ENCODE data around the gene STX3. TPM values are rescaled to one million over a fixed set of nuclear protein-coding genes. Genes with fewer than 3 reads are reported as not detected.
A peak's percentile ranks its signal among the peaks of the same experiment; 100 is the strongest.

Gene STX3
- total RNA-seq, 4 donors from 2014 or later, result 131 to 156 (median 142) TPM

GRCh38 chr11:59766542-59767224 is 11.5 kb downstream of the STX3 start:
- peak overlapping the region; percentile 33 to 65 (median 64) for H3K27ac ChIP-seq
- H3K4me1 ChIP-seq, result peaks cover 17 to 50% (median 27%) of the 10 kb centered on the region in 4 donors
- in situ Hi-C loops (cut with MboI; ENCODE audit: low pct_ligation_motif_present in 1 of 4, low pct_unique_long_range_greater_than_20kb in 1 of 4, low sequenced_read_pairs in 3 of 4), result no loop called here
- H3K9me3 ChIP-seq, result no peaks in the 10 kb centered on the region
- H3K4me3 ChIP-seq, result no peak overlapping the region
- no peak for TF ChIP-seq POLR2A (IDR thresholded peaks at IDR 0.05)
- TF ChIP-seq EP300 (IDR thresholded peaks at IDR 0.05; ENCODE audit: low read depth), result no peak
- no peak for TF ChIP-seq POLR2AphosphoS5 (IDR thresholded peaks at IDR 0.05)
- TF ChIP-seq CTCF (IDR thresholded peaks at IDR 0.05), result no peak
- WGBS, 2 donors (ENCODE audit: low coverage in 1 of 2), result 74 to 86% methylated on average over 4 to 6 of the region's 6 CpGs
- peaks cover 0 to 4% (median 0%) of the 10 kb centered on the region in 4 donors for H3K36me3 ChIP-seq
- H3K27me3 ChIP-seq, result no peaks in the 10 kb centered on the region
- no peak for DNase-seq
- intact Hi-C loops (cut with DNase I; ENCODE audit: low total_unique reads), result no loop called here

GRCh38 chr11:59767225-59767611 is 12.0 kb downstream of the STX3 start:
- peaks cover 17 to 48% (median 27%) of the 10 kb centered on the region in 4 donors for H3K4me1 ChIP-seq
- H3K27ac ChIP-seq, result peak overlapping the region; percentile 23 to 64 (median 28)
- H3K36me3 ChIP-seq, result peaks cover 0 to 4% (median 0%) of the 10 kb centered on the region in 4 donors
- no peak for TF ChIP-seq POLR2A (IDR thresholded peaks at IDR 0.05)
- no peak for TF ChIP-seq CTCF (IDR thresholded peaks at IDR 0.05)
- intact Hi-C loops (cut with DNase I; ENCODE audit: low total_unique reads) (no loop called here), in situ Hi-C loops (cut with MboI; ENCODE audit: low pct_ligation_motif_present in 1 of 4, low pct_unique_long_range_greater_than_20kb in 1 of 4, low sequenced_read_pairs in 3 of 4) (no loop called here)
- no peak overlapping the region for H3K4me3 ChIP-seq
- no peaks in the 10 kb centered on the region for H3K9me3 ChIP-seq
- no peak for DNase-seq
- WGBS, 2 donors (ENCODE audit: low coverage in 1 of 2), result 24% methylated on average over 1 of the region's 1 CpG; no CpG with 5 or more reads in 1 of the 2 donors
- no peaks in the 10 kb centered on the region for H3K27me3 ChIP-seq

- no peak overlapping the region for H3K4me3 ChIP-seq
- TF ChIP-seq CTCF (IDR thresholded peaks at IDR 0.05) (no peak), POLR2AphosphoS5 (IDR thresholded peaks at IDR 0.05) (no peak), EP300 (IDR thresholded peaks at IDR 0.05; ENCODE audit: low read depth) (no peak), POLR2A (IDR thresholded peaks at IDR 0.05) (no peak)
- H3K36me3 ChIP-seq, result peaks cover 0 to 6% (median 0%) of the 10 kb centered on the region in 4 donors
- DNase-seq, result no peak
- H3K27me3 ChIP-seq, result no peaks in the 10 kb centered on the region
- peaks cover 17 to 42% (median 27%) of the 10 kb centered on the region in 4 donors for H3K4me1 ChIP-seq
- in situ Hi-C loops (cut with MboI; ENCODE audit: low pct_ligation_motif_present in 1 of 4, low pct_unique_long_range_greater_than_20kb in 1 of 4, low sequenced_read_pairs in 3 of 4) (no loop called here), intact Hi-C loops (cut with DNase I; ENCODE audit: low total_unique reads) (no loop called here)
- WGBS, 2 donors (ENCODE audit: low coverage in 1 of 2), result 63 to 78% methylated on average over 4 to 7 of the region's 7 CpGs
- H3K27ac ChIP-seq, result no peak overlapping the region
- no peaks in the 10 kb centered on the region for H3K9me3 ChIP-seq
Observed at GRCh38 chr11:59769111-59769510, 13.9 kb downstream of the STX3 start.

- H3K9me3 ChIP-seq, result no peaks in the 10 kb centered on the region
- H3K4me3 ChIP-seq, result no peak overlapping the region
- TF ChIP-seq CTCF (IDR thresholded peaks at IDR 0.05) (no peak), POLR2AphosphoS5 (IDR thresholded peaks at IDR 0.05) (no peak), POLR2A (IDR thresholded peaks at IDR 0.05) (no peak), EP300 (IDR thresholded peaks at IDR 0.05; ENCODE audit: low read depth) (no peak)
- no peaks in the 10 kb centered on the region for H3K27me3 ChIP-seq
- 90 to 96% methylated on average over 4 of the region's 4 CpGs for WGBS, 2 donors (ENCODE audit: low coverage in 1 of 2)
- H3K4me1 ChIP-seq, result peaks cover 17 to 35% (median 25%) of the 10 kb centered on the region in 4 donors
- H3K36me3 ChIP-seq, result peaks cover 0 to 6% (median 0%) of the 10 kb centered on the region in 4 donors
- no peak for DNase-seq
- in situ Hi-C loops (cut with MboI; ENCODE audit: low pct_ligation_motif_present in 1 of 4, low pct_unique_long_range_greater_than_20kb in 1 of 4, low sequenced_read_pairs in 3 of 4), result no loop called here
- intact Hi-C loops (cut with DNase I; ENCODE audit: low total_unique reads), result no loop called here
- H3K27ac ChIP-seq, result no peak overlapping the region
Observed at GRCh38 chr11:59769828-59770227, 14.7 kb downstream of the STX3 start.
